ENCODE data around the gene EIF2S1.
A peak's percentile ranks its signal among the peaks of the same experiment; 100 is the strongest.
"Not testable (repeated sequence)": the region's sequence is repeated elsewhere in the genome, so short reads cannot be mapped to it uniquely, and the experiment has no call there.

The EIF2S1 gene

DNA sequence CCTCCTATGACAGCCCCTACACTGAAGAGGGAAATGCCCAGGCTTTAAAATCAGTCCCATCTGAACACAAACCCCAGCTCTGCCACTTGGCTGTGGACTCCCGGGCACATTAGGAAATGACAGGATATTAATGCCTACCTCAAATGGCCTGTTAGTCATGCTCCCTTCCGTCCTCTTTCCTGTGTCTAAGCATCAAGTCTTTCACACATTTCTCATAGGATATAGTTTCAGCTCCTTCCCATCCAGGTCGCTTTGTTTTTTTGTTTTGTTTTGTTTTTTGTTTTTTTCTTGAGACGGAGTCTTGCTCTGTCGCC is 35.7 kb downstream of the EIF2S1 start:
- no peaks in the 10 kb centered on the region for H3K27me3 ChIP-seq (ENCODE audit: control insufficient read depth in 1 of 2, insufficient read depth in 2 of 2, low read length in 2 of 2)
- no peak overlapping the region for H3K27ac ChIP-seq (ENCODE audit: low read depth, low read length)
- H3K36me3 ChIP-seq (ENCODE audit: insufficient read depth, low read length), result no peaks in the 10 kb centered on the region
- H3K9me3 ChIP-seq (ENCODE audit: low read length), result no peaks in the 10 kb centered on the region
- H3K4me3 ChIP-seq (ENCODE audit: low read depth in 1 of 2, low read length in 2 of 2), result no peak overlapping the region
- no peak overlapping the region for H3K9ac ChIP-seq (ENCODE audit: low read length)
- no peaks in the 10 kb centered on the region for H3K4me1 ChIP-seq (ENCODE audit: insufficient read depth, low read length)

GRCh38 chr14:67396381-67396970 is 36.3 kb downstream of the EIF2S1 start:
- Histone ChIP-seq H3K4me3 (ENCODE audit: low read depth in 1 of 2, low read length in 2 of 2) (no peak overlapping the region), H3K36me3 (ENCODE audit: insufficient read depth, low read length) (no peaks in the 10 kb centered on the region), H3K9me3 (ENCODE audit: low read length) (no peaks in the 10 kb centered on the region), H3K4me1 (ENCODE audit: insufficient read depth, low read length) (no peaks in the 10 kb centered on the region), H3K9ac (ENCODE audit: low read length) (no peak overlapping the region), H3K27ac (ENCODE audit: low read depth, low read length) (no peak overlapping the region), H3K27me3 (ENCODE audit: control insufficient read depth in 1 of 2, insufficient read depth in 2 of 2, low read length in 2 of 2) (no peaks in the 10 kb centered on the region)

DNA sequence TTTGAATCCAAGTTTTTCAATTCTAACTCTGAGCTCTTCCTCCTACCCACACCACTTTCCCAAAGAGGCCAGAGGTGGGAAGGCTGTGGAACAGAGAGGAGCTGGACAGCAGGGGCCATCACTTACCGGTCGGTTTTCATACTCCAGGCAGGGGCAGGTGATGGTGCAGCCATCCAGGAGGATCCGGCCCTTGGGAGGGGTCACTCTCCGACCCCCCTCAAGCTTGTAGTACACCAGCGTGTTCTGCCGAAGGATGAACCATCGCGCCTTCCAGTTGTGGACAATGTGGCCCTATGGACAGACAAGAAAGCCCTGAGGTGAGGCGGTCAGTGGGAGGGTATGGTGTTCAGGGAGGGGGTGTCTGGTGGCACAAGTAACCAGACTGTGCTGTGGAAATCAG is 37.4 kb downstream of the EIF2S1 start:
- Histone ChIP-seq H3K27me3 (ENCODE audit: control insufficient read depth in 1 of 2, insufficient read depth in 2 of 2, low read length in 2 of 2) (no peaks in the 10 kb centered on the region), H3K27ac (ENCODE audit: low read depth, low read length) (no peak overlapping the region), H3K36me3 (ENCODE audit: insufficient read depth, low read length) (no peaks in the 10 kb centered on the region), H3K9me3 (ENCODE audit: low read length) (no peaks in the 10 kb centered on the region), H3K9ac (ENCODE audit: low read length) (no peak overlapping the region), H3K4me3 (ENCODE audit: low read depth in 1 of 2, low read length in 2 of 2) (no peak overlapping the region), H3K4me1 (ENCODE audit: insufficient read depth, low read length) (no peaks in the 10 kb centered on the region)

- H3K27ac ChIP-seq (ENCODE audit: low read depth, low read length), result no peak overlapping the region
Measured at GRCh38 chr14:67400434-67400833, 40.3 kb downstream of the EIF2S1 start.

GRCh38 chr14:67405771-67406170 is 45.6 kb downstream of the EIF2S1 start:
- Histone ChIP-seq H3K27me3 (ENCODE audit: control insufficient read depth in 1 of 2, insufficient read depth in 2 of 2, low read length in 2 of 2) (no peaks in the 10 kb centered on the region), H3K27ac (ENCODE audit: low read depth, low read length) (no peak overlapping the region), H3K9me3 (ENCODE audit: low read length) (no peaks in the 10 kb centered on the region), H3K36me3 (ENCODE audit: insufficient read depth, low read length) (no peaks in the 10 kb centered on the region), H3K9ac (ENCODE audit: low read length) (no peak overlapping the region), H3K4me1 (ENCODE audit: insufficient read depth, low read length) (no peaks in the 10 kb centered on the region), H3K4me3 (ENCODE audit: low read depth in 1 of 2, low read length in 2 of 2) (no peak overlapping the region)

More at GRCh38 chr14:67400434-67400833, 40.3 kb downstream of the EIF2S1 start:
- H3K4me1 ChIP-seq (ENCODE audit: insufficient read depth, low read length), result no peaks in the 10 kb centered on the region
- no peak overlapping the region for H3K9ac ChIP-seq (ENCODE audit: low read length)
- H3K36me3 ChIP-seq (ENCODE audit: insufficient read depth, low read length), result no peaks in the 10 kb centered on the region
- H3K27me3 ChIP-seq (ENCODE audit: control insufficient read depth in 1 of 2, insufficient read depth in 2 of 2, low read length in 2 of 2), result no peaks in the 10 kb centered on the region
- H3K9me3 ChIP-seq (ENCODE audit: low read length), result no peaks in the 10 kb centered on the region
- no peak overlapping the region for H3K4me3 ChIP-seq (ENCODE audit: low read depth in 1 of 2, low read length in 2 of 2)

DNA sequence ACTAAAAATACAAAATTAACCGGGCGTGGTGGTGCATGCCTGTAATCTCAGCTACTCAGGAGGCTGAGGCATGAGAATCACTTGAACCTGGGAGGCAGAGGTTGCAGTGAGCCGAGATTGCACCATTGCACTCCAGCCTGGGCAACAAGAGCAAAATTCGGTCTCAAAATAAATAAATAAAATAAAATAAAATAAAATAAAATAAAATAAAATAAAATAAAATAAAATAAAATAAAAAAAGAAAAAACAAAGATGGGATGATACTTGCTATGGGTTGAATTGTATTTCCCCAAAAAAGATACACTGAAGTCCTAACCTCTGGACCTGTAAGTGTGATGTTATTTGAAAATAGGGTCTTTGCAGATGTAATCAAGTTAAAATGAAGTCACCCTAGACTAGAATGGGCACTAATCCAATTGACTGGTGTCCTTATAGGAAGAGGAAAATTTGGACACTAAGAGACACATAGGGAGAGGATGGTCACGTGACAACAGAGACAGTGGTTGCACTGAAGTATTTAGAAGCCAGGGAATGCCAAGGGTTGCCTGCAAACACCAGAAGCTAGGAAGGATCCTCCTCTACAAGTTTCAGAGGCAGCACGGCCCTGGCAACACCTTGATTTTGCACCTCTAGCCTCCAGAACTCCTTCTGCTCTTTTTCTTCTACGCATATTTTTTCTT is 48.1 kb downstream of the EIF2S1 start:
- H3K27me3 ChIP-seq (ENCODE audit: control insufficient read depth in 1 of 2, insufficient read depth in 2 of 2, low read length in 2 of 2), result peaks cover 9 to 12% of the 10 kb centered on the region in 2 donors
- not testable (repeated sequence) for H3K36me3 ChIP-seq (ENCODE audit: insufficient read depth, low read length); H3K9ac ChIP-seq (ENCODE audit: low read length); H3K4me1 ChIP-seq (ENCODE audit: insufficient read depth, low read length); H3K27ac ChIP-seq (ENCODE audit: low read depth, low read length); H3K9me3 ChIP-seq (ENCODE audit: low read length); H3K4me3 ChIP-seq (ENCODE audit: low read depth in 1 of 2, low read length in 2 of 2)

- H3K4me3 ChIP-seq (ENCODE audit: low read depth in 1 of 2, low read length in 2 of 2), result no peak overlapping the region
- peaks cover 4% of the 10 kb centered on the region for H3K4me1 ChIP-seq (ENCODE audit: insufficient read depth, low read length)
- H3K9me3 ChIP-seq (ENCODE audit: low read length), result no peaks in the 10 kb centered on the region
- H3K27me3 ChIP-seq (ENCODE audit: control insufficient read depth in 1 of 2, insufficient read depth in 2 of 2, low read length in 2 of 2), result peaks cover 9 to 12% of the 10 kb centered on the region in 2 donors
- no peak overlapping the region for H3K9ac ChIP-seq (ENCODE audit: low read length)
- H3K27ac ChIP-seq (ENCODE audit: low read depth, low read length), result no peak overlapping the region
- H3K36me3 ChIP-seq (ENCODE audit: insufficient read depth, low read length), result no peaks in the 10 kb centered on the region
Measured at GRCh38 chr14:67409461-67409860, 49.3 kb downstream of the EIF2S1 start.

GRCh38 chr14:67410313-67410712 is 50.2 kb downstream of the EIF2S1 start:
- H3K36me3 ChIP-seq (ENCODE audit: insufficient read depth, low read length), result no peaks in the 10 kb centered on the region
- peaks cover 9 to 12% of the 10 kb centered on the region in 2 donors for H3K27me3 ChIP-seq (ENCODE audit: control insufficient read depth in 1 of 2, insufficient read depth in 2 of 2, low read length in 2 of 2)
- no peak overlapping the region for H3K4me3 ChIP-seq (ENCODE audit: low read depth in 1 of 2, low read length in 2 of 2)
- H3K9me3 ChIP-seq (ENCODE audit: low read length), result no peaks in the 10 kb centered on the region
- H3K4me1 ChIP-seq (ENCODE audit: insufficient read depth, low read length), result peaks cover 4% of the 10 kb centered on the region
- H3K9ac ChIP-seq (ENCODE audit: low read length), result no peak overlapping the region
- H3K27ac ChIP-seq (ENCODE audit: low read depth, low read length), result no peak overlapping the region

DNA sequence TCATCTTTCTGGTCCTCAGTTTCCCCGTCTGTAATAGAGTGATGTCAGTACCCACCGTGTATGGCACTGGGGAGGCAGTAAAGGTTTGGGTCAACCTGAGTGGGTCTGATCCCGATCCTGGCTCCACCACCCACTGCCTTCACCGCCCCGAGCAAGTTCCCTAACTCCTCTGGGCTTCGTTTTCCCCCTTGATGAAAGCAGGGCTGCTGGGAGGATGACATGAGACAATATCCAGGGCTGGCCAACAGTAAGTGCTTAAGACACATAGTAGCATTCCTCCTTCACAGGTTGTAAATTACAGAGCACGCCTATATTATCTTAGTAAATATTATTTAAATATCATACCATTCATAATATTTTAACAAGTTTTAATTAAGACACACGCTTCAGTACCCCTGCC is 51.2 kb downstream of the EIF2S1 start:
- no peak overlapping the region for H3K9ac ChIP-seq (ENCODE audit: low read length)
- peak overlapping the region; percentile 7 to 27 for H3K4me3 ChIP-seq (ENCODE audit: low read depth in 1 of 2, low read length in 2 of 2)
- H3K36me3 ChIP-seq (ENCODE audit: insufficient read depth, low read length), result no peaks in the 10 kb centered on the region
- no peaks in the 10 kb centered on the region for H3K9me3 ChIP-seq (ENCODE audit: low read length)
- H3K27ac ChIP-seq (ENCODE audit: low read depth, low read length), result no peak overlapping the region
- H3K4me1 ChIP-seq (ENCODE audit: insufficient read depth, low read length), result peaks cover 4% of the 10 kb centered on the region
- H3K27me3 ChIP-seq (ENCODE audit: control insufficient read depth in 1 of 2, insufficient read depth in 2 of 2, low read length in 2 of 2), result peaks cover 9 to 12% of the 10 kb centered on the region in 2 donors

DNA sequence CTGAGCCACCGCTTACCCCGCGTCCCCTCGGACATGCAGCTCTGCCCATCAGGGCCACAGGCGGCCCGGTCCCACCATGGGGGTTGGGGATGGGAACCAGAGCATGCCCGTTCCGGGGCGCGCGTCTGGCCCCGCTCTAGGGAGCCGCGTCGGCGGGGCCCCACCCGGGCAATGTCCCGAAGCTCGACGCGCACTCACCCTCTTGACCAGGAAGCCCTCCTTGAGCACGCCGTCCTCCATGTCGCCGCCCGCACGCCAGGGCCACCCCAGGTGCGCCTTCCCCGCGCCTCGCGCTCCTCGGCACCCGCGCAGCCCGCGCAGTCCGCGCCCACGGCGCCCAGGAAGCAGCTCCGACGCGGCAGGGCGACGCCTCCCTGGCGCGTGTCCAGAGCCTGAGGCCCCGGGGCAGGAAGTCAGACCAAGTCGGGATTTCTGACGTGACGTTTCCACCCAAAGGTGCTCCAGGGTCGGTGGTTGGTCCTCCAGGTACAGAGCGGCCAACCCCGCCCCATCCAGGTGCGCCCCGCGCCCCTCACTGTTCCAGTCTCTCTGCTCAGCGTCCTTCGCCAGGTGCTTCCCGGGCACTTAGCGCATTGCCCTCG is 51.8 kb downstream of the EIF2S1 start, which contains the start of gene PLEK2:
Gene PLEK2 (minus strand): TSS at position 346 of the 602 bp plus-strand sequence. CDS start 106 bp downstream, at position 240.
- peaks cover 9 to 12% of the 10 kb centered on the region in 2 donors for H3K27me3 ChIP-seq (ENCODE audit: control insufficient read depth in 1 of 2, insufficient read depth in 2 of 2, low read length in 2 of 2)
- H3K27ac ChIP-seq (ENCODE audit: low read depth, low read length), result no peak within 1 kb of the TSS
- peak within 1 kb of the TSS; percentile 27 to 41 for H3K4me3 ChIP-seq (ENCODE audit: low read depth in 1 of 2, low read length in 2 of 2)
- H3K9me3 ChIP-seq (ENCODE audit: low read length), result no peaks in the 10 kb centered on the region
- no peak within 1 kb of the TSS for H3K9ac ChIP-seq (ENCODE audit: low read length)
- H3K4me1 ChIP-seq (ENCODE audit: insufficient read depth, low read length), result peaks cover 4% of the 10 kb centered on the region
- H3K36me3 ChIP-seq (ENCODE audit: insufficient read depth, low read length), result no peaks in the 10 kb centered on the region

GRCh38 chr14:67413806-67414769 is 54.0 kb downstream of the EIF2S1 start:
- H3K27ac ChIP-seq (ENCODE audit: low read depth, low read length), result no peak overlapping the region

More at GRCh38 chr14:67413806-67414769, 54.0 kb downstream of the EIF2S1 start:
- Histone ChIP-seq H3K4me1 (ENCODE audit: insufficient read depth, low read length) (peaks cover 4% of the 10 kb centered on the region), H3K36me3 (ENCODE audit: insufficient read depth, low read length) (no peaks in the 10 kb centered on the region), H3K9ac (ENCODE audit: low read length) (no peak overlapping the region), H3K9me3 (ENCODE audit: low read length) (no peaks in the 10 kb centered on the region), H3K27me3 (ENCODE audit: control insufficient read depth in 1 of 2, insufficient read depth in 2 of 2, low read length in 2 of 2) (peaks cover 9 to 12% of the 10 kb centered on the region in 2 donors), H3K4me3 (ENCODE audit: low read depth in 1 of 2, low read length in 2 of 2) (no peak overlapping the region)
